ENCODE results near the gene IL11RA.

IL11RA gene

DNA sequence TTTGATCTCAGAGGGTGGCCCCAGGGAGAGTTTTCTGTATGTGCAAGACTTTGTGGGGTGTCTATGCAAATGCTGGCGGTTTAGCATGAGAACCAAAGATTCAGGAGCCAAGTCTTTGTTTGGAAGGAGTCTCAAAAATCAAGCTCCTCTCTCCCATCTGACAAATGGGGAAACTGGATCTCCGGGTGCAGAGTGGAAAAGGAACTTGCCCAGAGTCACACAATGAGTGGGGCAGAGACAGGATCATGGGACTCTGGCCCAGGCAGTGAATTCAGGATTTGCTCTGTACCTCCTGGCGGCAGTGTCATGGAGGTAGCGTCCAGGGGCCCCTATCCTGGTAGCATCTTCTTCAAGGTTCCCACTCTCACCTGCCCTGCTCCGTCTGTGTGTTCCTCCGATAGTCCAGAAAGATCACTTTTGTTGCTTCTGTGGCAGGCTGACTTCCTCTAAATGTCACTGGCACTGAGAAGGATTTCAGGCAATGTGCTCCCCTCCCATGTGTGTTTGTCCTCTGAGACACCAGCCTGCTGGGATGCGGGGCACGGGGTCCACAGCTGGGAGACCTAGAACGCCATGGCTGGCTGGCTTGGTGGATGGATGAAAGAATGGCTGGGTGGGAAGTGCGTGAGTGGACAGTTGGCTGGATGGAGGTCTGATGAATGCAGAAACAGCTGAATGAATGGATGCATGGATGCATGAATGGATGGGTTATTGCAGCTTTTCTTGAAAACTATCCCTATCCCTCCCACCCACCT, 35.5 kb downstream of the IL11RA start:
- DNase-seq = no peak

- DNase-seq = no peak
These were observed 36.5 kb downstream of the IL11RA start for GRCh38 chr9:34688329-34689115.

DNA sequence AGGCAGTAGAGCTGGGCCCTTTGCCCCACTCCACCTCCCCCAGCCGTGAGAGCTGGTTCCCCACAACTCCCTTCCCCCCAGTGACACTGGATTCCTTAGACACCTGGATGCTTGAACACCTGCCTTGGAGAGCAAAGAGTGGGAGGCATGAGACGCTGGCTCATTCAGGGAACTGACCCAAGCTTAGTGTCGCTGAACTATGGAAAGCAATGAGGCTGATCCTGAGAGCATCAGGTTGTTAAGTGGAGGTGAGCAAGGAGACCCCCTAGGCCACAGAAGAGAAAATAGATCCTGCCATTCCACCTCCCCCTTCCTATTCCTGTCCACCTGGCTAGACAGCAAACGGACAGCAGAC, 37.1 kb downstream of the IL11RA start:
- DNase-seq = no peak

DNA sequence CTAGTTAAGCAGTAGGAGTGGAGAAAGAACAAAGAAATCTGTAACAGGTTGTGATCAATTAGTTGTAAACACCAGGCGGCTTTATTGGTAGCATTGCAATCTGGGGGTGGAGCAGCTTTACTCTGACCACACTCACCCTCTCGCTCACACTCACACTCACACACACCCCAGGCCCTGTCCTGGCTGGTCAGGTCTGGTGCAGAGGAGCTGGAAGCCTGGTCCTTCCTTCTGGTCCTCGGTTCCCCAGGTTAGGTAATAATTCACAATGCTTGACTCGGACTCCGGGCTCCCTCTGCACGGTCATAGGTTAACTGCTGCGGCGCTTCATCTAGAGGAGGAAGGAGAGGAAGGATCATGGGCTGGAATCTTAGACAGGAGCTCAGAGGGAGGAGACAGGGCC, 37.5 kb downstream of the IL11RA start:
- DNase-seq = no peak

GRCh38 chr9:34690983-34691935, 39.3 kb downstream of the IL11RA start, which contains the start of gene CCL19:
TSS of gene CCL19 (minus strand) at chr9:34691276. CDS start at chr9:34691139, 137 bp downstream.
- no peak for DNase-seq

DNA sequence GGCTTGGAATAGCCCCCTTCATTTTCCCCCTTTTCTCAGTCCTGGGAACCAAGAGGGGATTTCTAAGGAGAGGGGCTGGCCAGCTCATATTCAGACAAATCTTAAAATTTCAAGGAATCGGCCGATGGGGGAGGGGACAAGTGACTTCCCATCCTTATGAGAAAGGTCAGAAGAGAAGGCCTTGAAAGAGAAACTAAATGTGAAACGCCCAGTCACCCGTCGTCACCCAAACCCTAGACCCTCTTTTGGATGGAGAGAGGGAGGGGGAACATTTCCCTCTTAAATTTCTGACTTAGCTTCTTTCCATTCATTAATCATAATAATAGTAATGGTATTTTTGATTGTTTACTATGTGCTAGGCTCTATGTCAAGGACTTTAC, 39.9 kb downstream of the IL11RA start:
- no peak for DNase-seq

DNA sequence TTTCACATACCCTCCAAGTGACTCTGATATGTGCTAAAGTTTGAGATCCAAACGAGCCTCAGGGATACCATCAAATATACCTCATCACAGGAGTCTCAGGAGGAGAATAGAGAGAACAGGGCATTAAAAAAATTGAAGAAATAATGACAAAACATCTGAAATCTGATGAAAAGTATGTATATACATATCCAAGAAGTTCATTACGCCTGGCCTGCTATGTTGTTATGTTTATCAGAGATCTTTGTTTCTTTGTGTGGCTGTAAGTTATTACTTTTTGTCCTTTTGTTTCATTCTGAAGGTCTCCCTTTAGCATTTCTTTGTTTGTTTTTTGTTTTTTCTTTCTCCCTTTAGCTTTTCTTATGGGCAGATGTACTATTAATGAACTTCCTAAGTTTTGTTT, 41.6 kb downstream of the IL11RA start:
- DNase-seq = no peak

DNA sequence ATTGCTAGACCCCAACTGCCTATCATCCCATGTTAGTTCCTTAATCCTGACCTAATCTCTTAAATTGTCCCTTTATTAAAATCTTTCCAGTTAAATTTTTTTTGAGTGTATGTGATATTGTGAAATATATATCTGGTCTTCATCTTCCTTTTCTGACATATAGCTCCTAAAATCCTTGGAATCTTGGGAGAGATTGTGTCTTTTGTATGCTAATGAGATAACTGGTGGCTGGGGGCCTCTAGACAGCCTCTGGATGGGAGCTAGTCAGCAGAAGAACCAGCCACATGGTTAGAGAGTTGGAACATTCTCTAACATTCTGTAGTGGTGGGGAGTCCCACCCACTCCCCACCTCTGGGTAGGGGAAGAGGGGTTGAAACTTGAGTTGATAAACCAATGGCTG, 42.8 kb downstream of the IL11RA start:
- DNase-seq = no peak

DNA sequence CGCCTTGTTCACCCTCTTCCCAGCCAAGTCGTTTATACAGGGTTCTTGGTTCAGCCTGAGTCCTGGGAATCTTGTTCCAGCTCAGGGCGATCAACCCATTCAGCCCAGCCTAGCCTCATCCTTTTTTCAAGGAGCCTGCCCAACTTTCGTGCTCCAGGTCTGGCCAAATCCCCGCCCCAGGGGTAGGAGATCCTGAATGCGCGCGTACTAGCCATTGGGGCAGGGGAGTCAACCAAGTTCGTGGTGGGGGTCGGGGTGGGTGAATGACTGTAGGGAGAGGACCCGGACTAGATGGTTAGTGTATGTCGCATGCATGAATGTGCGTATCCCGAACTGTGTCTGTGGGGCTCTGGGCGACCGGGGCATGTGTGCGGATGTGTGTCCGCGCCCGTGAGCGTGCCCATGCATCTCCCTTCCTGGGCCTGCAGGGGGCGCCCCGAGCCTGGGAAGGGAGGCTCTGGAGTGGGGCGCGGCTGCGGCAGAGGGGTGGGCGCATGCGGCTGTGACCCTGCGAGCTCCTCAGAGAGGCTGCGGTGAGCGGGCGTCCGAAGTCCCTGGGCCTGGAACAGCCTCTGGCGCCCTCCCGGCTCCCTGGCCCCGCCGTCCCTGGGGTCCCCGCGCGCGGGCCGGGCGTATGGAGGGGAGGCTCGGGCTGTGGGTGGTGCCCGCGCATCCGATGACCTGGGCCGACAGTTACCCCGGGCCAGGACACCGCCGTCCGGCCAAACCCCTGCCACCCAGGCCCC, 49.2 kb downstream of the IL11RA start:
- DNase-seq = peak; percentile 24 to 54

DNA sequence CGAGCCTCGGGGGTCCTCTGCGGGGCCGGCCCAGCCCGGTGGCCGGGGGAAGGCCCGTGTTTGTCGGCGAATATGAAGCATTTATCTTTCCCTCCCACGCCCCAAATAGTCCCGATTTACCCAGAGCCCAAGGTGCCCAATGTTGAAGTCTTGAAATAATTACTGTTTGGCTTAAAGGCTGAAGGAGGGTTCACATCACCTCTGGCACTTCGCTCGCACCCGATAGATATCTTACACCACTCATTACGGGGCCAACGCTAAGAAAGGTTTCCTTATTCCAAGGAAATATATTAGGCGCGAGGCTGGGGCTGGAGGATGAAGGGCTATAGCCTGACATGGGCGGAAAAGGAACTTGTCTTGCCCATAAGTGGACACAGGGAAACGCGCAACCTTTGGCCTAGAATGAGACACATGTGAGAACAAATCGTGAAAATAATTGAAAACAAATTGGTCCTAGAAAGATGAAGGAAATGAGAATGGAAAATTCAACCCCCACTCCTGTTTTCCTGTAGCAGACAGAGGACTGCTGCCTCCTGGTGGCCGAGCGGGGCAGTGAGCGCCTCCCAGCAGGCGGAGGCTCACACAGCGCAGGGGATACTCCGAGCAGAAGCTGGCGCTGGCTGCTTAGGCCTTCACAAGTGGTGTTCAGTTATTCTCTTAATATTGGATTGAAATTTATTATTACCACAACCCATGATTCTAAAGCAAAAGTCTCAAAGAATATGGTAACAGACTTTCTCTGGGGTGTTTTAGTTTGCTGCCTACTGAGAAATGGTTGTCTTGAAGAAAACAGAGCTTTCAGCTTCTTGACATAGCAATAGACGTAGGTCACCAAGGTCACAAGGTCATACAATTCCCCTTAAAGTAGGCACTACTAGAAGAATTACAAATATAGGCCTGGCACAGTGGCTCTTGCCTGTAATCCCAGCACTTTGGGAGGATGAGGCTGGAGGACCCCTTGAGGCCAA, 50.1 kb downstream of the IL11RA start:
- peak; percentile 65 to 77 for DNase-seq

GRCh38 chr9:34707130-34707529, 55.1 kb downstream of the IL11RA start:
- no peak for DNase-seq

DNA sequence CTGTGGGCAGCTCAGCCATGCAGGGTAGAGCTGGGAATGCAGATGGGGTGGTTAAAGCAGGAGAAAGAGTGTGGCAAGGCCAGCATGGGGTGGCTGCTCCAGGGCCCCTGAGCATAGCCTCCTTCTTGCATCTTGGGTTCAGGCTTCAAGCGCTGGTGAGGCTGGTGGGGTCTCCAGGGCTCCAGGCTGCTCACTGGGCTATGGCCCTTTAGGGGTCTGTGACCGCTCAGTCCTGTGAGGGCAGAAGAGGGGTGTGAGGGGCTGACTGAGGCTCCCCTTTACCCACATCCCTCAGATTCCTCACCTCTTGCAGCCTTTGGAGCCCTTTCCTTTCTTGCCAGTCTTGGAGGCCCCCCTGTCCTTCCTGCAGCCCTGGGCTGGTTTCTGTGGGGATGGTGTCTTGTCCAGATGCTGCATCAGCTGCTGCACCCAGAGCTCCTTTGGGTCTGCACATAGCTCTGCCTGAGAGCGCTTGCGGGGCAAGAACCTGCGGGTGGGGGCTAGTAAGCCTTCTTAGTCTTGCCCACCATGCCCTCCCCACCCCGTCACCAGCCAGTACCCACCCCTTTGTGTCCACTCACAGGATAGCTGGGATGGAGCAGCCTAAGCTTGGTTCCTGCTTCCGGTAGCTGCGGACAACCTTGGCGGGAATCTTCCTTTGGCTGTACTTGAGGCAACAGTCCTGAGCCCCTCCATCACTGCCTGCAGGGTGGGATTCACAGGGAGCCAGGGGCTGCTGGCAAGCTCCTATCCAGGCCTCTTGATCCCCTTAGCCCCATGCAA, 57.4 kb downstream of the IL11RA start:
- DNase-seq = no peak

GRCh38 chr9:34710023-34710422, 58.0 kb downstream of the IL11RA start, which contains the start of gene CCL21:
TSS of gene CCL21 (minus strand) at chr9:34710136. CDS start at chr9:34710066, 70 bp downstream.
- no peak for DNase-seq

All from hippocampal formation (tissue), 2 donors.